ENCODE results near the gene PITPNM3.

GRCh38 chr17:6554871-6555330, 1.5 kb downstream of the PITPNM3 start:
- TF ChIP-seq CTCF (IDR thresholded peaks at IDR 0.05) = no peak
- TF ChIP-seq REST (IDR thresholded peaks at IDR 0.05; ENCODE audit: insufficient read depth in 1 of 2, low read depth in 2 of 2, low read length in 1 of 2) = no peak
- TF ChIP-seq POLR2AphosphoS5 (IDR thresholded peaks at IDR 0.05; ENCODE audit: low read depth, low read length) = no peak
